OCI-LY3 (cell line): ENCODE data around the gene TBL1XR1.
"Not testable (repeated sequence)": the region's sequence is repeated elsewhere in the genome, so short reads cannot be mapped to it uniquely, and the experiment has no call there.

Source experiments
- CTCF ChIP-seq: fragments of 200-600, 300-600 bp; sonication (generic); IDR thresholded peaks from 2 replicates; pipeline ENCODE4 v1.5.1; 2014; ENCODE audit warnings: antibody characterized with exemption, low read length, low read depth
- EZH2phosphoT487 ChIP-seq: fragments of 200-600 bp; shearing (Covaris generic); IDR thresholded peaks from 2 replicates; pipeline ENCODE4 v1.6.1; 2018; ENCODE audit warnings: antibody characterized with exemption, mixed run types, low read depth

- TF ChIP-seq CTCF, EZH2phosphoT487: not testable (repeated sequence)
Observed at GRCh38 chr3:177190184-177190583, 7.1 kb downstream of the TBL1XR1 start.
